OCI-LY7 (cell line): Measurements from ENCODE around the gene NRBF2.

ENCODE experiments used
- EZH2phosphoT487 ChIP-seq: fragments of 200-600 bp; sonication (generic); IDR thresholded peaks from 2 replicates; pipeline ENCODE4 v1.6.1; 2018; ENCODE audit warnings: low read depth, borderline replicate concordance, mild to moderate bottlenecking, mixed run types, antibody characterized with exemption, low read length, moderate library complexity, mixed read lengths
- TF ChIP-seq, protein P1 (sequence below): fragments of 200-600 bp; sonication (generic); conservative IDR thresholded peaks from 2 replicates; pipeline ENCODE4 v1.5.1; 2014; ENCODE audit warnings: mild to moderate bottlenecking, antibody characterized with exemption, low read length, moderate library complexity, mixed read lengths

DNA sequence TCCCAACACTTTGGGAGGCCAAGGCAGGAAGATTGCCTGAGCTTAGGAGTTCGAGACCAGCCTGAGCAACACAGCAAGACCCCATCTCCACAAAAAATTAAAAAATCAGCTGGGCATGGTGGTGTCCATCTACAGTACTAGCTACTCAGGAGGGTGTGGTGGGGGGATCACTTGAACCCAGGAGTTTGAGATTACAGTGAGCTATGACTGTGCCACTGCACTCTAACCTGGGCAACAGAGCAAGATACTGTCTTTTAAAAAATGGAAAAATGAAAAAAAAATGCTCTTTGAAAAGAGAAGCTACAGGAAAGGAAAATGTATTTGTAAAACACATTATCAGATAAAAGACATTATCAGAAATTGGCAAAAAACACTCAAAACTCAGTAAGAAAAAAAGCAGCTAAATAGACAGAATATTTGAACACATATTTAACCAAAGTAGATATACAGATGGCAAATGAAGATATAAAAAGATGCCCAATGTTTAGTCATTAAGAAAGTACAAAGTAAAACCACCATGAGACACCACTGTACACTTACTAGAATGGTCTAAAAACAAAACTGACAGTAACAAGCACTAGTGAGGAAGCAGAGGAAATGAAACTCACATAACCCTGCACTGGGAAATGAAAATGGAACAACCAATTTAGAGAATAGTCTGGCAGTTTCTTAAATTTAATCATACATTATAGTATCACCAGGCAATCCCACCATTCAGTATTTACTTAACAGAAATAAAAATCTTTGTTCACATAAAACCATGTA is 40.5 kb downstream of the NRBF2 start:
- TF ChIP-seq, protein P1, sequence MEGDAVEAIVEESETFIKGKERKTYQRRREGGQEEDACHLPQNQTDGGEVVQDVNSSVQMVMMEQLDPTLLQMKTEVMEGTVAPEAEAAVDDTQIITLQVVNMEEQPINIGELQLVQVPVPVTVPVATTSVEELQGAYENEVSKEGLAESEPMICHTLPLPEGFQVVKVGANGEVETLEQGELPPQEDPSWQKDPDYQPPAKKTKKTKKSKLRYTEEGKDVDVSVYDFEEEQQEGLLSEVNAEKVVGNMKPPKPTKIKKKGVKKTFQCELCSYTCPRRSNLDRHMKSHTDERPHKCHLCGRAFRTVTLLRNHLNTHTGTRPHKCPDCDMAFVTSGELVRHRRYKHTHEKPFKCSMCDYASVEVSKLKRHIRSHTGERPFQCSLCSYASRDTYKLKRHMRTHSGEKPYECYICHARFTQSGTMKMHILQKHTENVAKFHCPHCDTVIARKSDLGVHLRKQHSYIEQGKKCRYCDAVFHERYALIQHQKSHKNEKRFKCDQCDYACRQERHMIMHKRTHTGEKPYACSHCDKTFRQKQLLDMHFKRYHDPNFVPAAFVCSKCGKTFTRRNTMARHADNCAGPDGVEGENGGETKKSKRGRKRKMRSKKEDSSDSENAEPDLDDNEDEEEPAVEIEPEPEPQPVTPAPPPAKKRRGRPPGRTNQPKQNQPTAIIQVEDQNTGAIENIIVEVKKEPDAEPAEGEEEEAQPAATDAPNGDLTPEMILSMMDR: no peak
- no peak for TF ChIP-seq EZH2phosphoT487
